ENCODE results near the gene RAD51B. TPM values are rescaled to one million over a fixed set of nuclear protein-coding genes. Genes with fewer than 3 reads are reported as not detected.
A peak's percentile ranks its signal among the peaks of the same experiment; 100 is the strongest.

RAD51B gene
- total RNA-seq, 5 donors from 2014 or later (not counting 1 experiment from before 2014, with no cell fraction given): 25.4 to 47.9 (median 30.0) TPM

- Histone ChIP-seq H3K36me3 (ENCODE audit: control insufficient read depth in 2 of 2, extremely low read depth in 1 of 2, insufficient read depth in 1 of 2, low read length in 1 of 2) (no peaks in the 10 kb centered on the region), H3K9me3 (no peaks in the 10 kb centered on the region), H3K4me1 (ENCODE audit: control insufficient read depth in 1 of 2, extremely low read depth in 1 of 2, insufficient read depth in 2 of 2, low read length in 2 of 2) (peaks cover 25 to 29% of the 10 kb centered on the region in 2 experiments), H3K4me3 (ENCODE audit: control insufficient read depth in 1 of 2, extremely low read depth in 1 of 2, low read length in 1 of 2) (no peak overlapping the region), H3K27ac (ENCODE audit: low read length) (no peak overlapping the region), H3K27me3 (replicated peaks in 1 of 2; ENCODE audit: control insufficient read depth in 2 of 2, extremely low read depth in 1 of 2, insufficient read depth in 2 of 2, low read length in 1 of 2) (no peaks in the 10 kb centered on the region)
- Mint-ChIP-seq H3K36me3 (no peaks in the 10 kb centered on the region), H3K4me1 (peaks cover 0 to 13% (median 12%) of the 10 kb centered on the region in 3 donors), H3K9me3 (peaks cover 0 to 7% (median 6%) of the 10 kb centered on the region in 3 donors), H3K27ac (no peak overlapping the region), H3K4me3 (no peak overlapping the region), H3K27me3 (no peaks in the 10 kb centered on the region)
- DNase-seq (no peak), ATAC-seq (replicated peaks in 1 of 4) (no peak)
- ChIA-PET POLR2A (no interaction called here), CTCF (no interaction called here)
- WGBS (ENCODE audit: insufficient coverage): 97% methylated on average over 8 of the region's 9 CpGs
Measured at GRCh38 chr14:68604361-68604730, 784.8 kb downstream of the RAD51B start.

DNA sequence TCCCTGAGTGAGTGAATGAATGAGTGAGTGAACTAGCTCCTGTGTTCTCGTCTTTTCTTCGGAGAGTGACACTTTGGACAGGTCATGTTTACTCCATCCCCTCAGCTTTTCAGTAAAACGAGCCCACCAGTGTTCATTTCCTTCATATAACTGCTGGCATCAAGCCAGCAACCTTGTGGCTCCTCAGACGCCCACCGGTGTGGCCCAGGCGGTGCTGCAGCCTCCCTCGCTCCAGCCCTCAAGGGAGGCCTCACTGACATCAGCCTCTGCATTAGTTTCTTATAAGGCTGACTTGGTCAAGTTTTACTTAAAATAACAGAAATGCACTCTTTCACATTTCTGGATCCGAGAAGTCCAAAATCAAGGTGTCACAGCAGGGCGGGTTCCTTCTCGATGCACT is 785.2 kb downstream of the RAD51B start:
- Mint-ChIP-seq H3K9me3 (peaks cover 0 to 7% (median 6%) of the 10 kb centered on the region in 3 donors), H3K4me1 (peaks cover 0 to 13% (median 12%) of the 10 kb centered on the region in 3 donors), H3K27me3 (no peaks in the 10 kb centered on the region), H3K36me3 (no peaks in the 10 kb centered on the region), H3K4me3 (no peak overlapping the region), H3K27ac (no peak overlapping the region)
- no peak overlapping the region for H3K4me3 ChIP-seq (ENCODE audit: control insufficient read depth in 1 of 2, extremely low read depth in 1 of 2, low read length in 1 of 2)
- H3K9me3 ChIP-seq: no peaks in the 10 kb centered on the region
- no peaks in the 10 kb centered on the region for H3K27me3 ChIP-seq (replicated peaks in 1 of 2; ENCODE audit: control insufficient read depth in 2 of 2, extremely low read depth in 1 of 2, insufficient read depth in 2 of 2, low read length in 1 of 2)
- WGBS (ENCODE audit: insufficient coverage): 90% methylated on average over 3 of the region's 10 CpGs
- ChIA-PET CTCF (no interaction called here), POLR2A (no interaction called here)
- no peak for DNase-seq
- peaks cover 25 to 33% of the 10 kb centered on the region in 2 experiments for H3K4me1 ChIP-seq (ENCODE audit: control insufficient read depth in 1 of 2, extremely low read depth in 1 of 2, insufficient read depth in 2 of 2, low read length in 2 of 2)
- ATAC-seq (replicated peaks in 1 of 4): no peak
- no peaks in the 10 kb centered on the region for H3K36me3 ChIP-seq (ENCODE audit: control insufficient read depth in 2 of 2, extremely low read depth in 1 of 2, insufficient read depth in 1 of 2, low read length in 1 of 2)
- no peak overlapping the region for H3K27ac ChIP-seq (ENCODE audit: low read length)

DNA sequence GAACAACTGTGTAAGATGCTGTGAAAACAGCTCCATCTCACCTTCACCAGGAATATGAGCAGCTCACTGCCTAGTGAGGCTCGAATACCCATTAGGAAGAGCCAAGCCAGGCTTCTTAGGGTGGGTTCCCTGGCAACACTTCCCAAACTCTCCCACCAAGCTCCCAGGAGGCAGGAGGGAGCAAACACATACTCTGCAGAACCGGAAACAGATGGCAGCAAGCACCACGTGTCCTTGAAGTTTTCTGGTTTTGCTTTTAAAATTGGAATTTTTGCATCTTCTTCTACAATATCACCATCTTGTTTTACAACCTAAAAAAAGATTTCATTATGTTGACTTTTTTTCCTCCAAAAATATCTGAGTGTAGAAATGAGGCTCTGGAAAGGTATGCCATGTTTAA is 786.6 kb downstream of the RAD51B start:
- no peaks in the 10 kb centered on the region for H3K27me3 ChIP-seq (replicated peaks in 1 of 2; ENCODE audit: control insufficient read depth in 2 of 2, extremely low read depth in 1 of 2, insufficient read depth in 2 of 2, low read length in 1 of 2)
- peaks cover 25 to 38% of the 10 kb centered on the region in 2 experiments for H3K4me1 ChIP-seq (ENCODE audit: control insufficient read depth in 1 of 2, extremely low read depth in 1 of 2, insufficient read depth in 2 of 2, low read length in 2 of 2)
- no peak overlapping the region for H3K4me3 ChIP-seq (ENCODE audit: control insufficient read depth in 1 of 2, extremely low read depth in 1 of 2, low read length in 1 of 2)
- H3K36me3 Mint-ChIP-seq: no peaks in the 10 kb centered on the region
- WGBS (ENCODE audit: insufficient coverage): no CpG with 5 or more reads among the region's 3 CpGs
- H3K9me3 Mint-ChIP-seq: peaks cover 0 to 7% (median 6%) of the 10 kb centered on the region in 3 donors
- no peaks in the 10 kb centered on the region for H3K36me3 ChIP-seq (ENCODE audit: control insufficient read depth in 2 of 2, extremely low read depth in 1 of 2, insufficient read depth in 1 of 2, low read length in 1 of 2)
- H3K27ac ChIP-seq (ENCODE audit: low read length): no peak overlapping the region
- ChIA-PET POLR2A (no interaction called here), CTCF (no interaction called here)
- ATAC-seq (replicated peaks in 1 of 4): no peak
- H3K9me3 ChIP-seq: no peaks in the 10 kb centered on the region
- no peak overlapping the region for H3K27ac Mint-ChIP-seq
- H3K4me3 Mint-ChIP-seq: no peak overlapping the region
- no peaks in the 10 kb centered on the region for H3K27me3 Mint-ChIP-seq
- no peak for DNase-seq
- H3K4me1 Mint-ChIP-seq: peaks cover 0 to 13% (median 12%) of the 10 kb centered on the region in 3 donors

GRCh38 chr14:68606644-68607043 is 787.1 kb downstream of the RAD51B start:
- POLR2A ChIA-PET: no interaction called here
- no peaks in the 10 kb centered on the region for H3K9me3 ChIP-seq
- no peaks in the 10 kb centered on the region for H3K27me3 ChIP-seq (replicated peaks in 1 of 2; ENCODE audit: control insufficient read depth in 2 of 2, extremely low read depth in 1 of 2, insufficient read depth in 2 of 2, low read length in 1 of 2)
- H3K4me3 ChIP-seq (ENCODE audit: control insufficient read depth in 1 of 2, extremely low read depth in 1 of 2, low read length in 1 of 2): no peak overlapping the region
- H3K27ac ChIP-seq (ENCODE audit: low read length): no peak overlapping the region
- Mint-ChIP-seq H3K4me1 (peaks cover 0 to 13% (median 13%) of the 10 kb centered on the region in 3 donors), H3K36me3 (no peaks in the 10 kb centered on the region), H3K4me3 (peak overlapping the region in 1 of 3 donors; percentile 63), H3K9me3 (peaks cover 0 to 7% (median 6%) of the 10 kb centered on the region in 3 donors), H3K27ac (no peak overlapping the region), H3K27me3 (no peaks in the 10 kb centered on the region)
- H3K36me3 ChIP-seq (ENCODE audit: control insufficient read depth in 2 of 2, extremely low read depth in 1 of 2, insufficient read depth in 1 of 2, low read length in 1 of 2): no peaks in the 10 kb centered on the region
- ATAC-seq (replicated peaks in 1 of 4) (no peak), DNase-seq (no peak)
- H3K4me1 ChIP-seq (ENCODE audit: control insufficient read depth in 1 of 2, extremely low read depth in 1 of 2, insufficient read depth in 2 of 2, low read length in 2 of 2): peaks cover 25 to 39% of the 10 kb centered on the region in 2 experiments
- WGBS (ENCODE audit: insufficient coverage): 100% methylated on average over 3 of the region's 4 CpGs
- CTCF ChIA-PET: no interaction called here

GRCh38 chr14:68607081-68607866 is 787.7 kb downstream of the RAD51B start:
- DNase-seq (no peak), ATAC-seq (replicated peaks in 1 of 4) (peak in 2 of 4 experiments; percentile 48 to 55)
- peak overlapping the region in 2 of 3 donors; percentile 28 to 63 for H3K4me3 Mint-ChIP-seq
- ChIA-PET POLR2A (interaction anchor here in 1 of 2 donors (0.6 kb wide), 1 partner anchor 1172 kb away, joined by 3 read pairs; no protein-coding TSS in a partner anchor), CTCF (no interaction called here)
- H3K4me1 ChIP-seq (ENCODE audit: control insufficient read depth in 1 of 2, extremely low read depth in 1 of 2, insufficient read depth in 2 of 2, low read length in 2 of 2): peaks cover 25 to 41% of the 10 kb centered on the region in 2 experiments
- peak overlapping the region; percentile 8 to 88 for H3K27ac Mint-ChIP-seq
- no peaks in the 10 kb centered on the region for H3K27me3 ChIP-seq (replicated peaks in 1 of 2; ENCODE audit: control insufficient read depth in 2 of 2, extremely low read depth in 1 of 2, insufficient read depth in 2 of 2, low read length in 1 of 2)
- H3K27me3 Mint-ChIP-seq: no peaks in the 10 kb centered on the region
- peaks cover 0 to 7% (median 6%) of the 10 kb centered on the region in 3 donors for H3K9me3 Mint-ChIP-seq
- H3K4me3 ChIP-seq (ENCODE audit: control insufficient read depth in 1 of 2, extremely low read depth in 1 of 2, low read length in 1 of 2): no peak overlapping the region
- no peak overlapping the region for H3K27ac ChIP-seq (ENCODE audit: low read length)
- peaks cover 0 to 15% (median 14%) of the 10 kb centered on the region in 3 donors for H3K4me1 Mint-ChIP-seq
- H3K36me3 Mint-ChIP-seq: no peaks in the 10 kb centered on the region
- no peaks in the 10 kb centered on the region for H3K9me3 ChIP-seq
- WGBS (ENCODE audit: insufficient coverage): 74% methylated on average over 9 of the region's 17 CpGs
- no peaks in the 10 kb centered on the region for H3K36me3 ChIP-seq (ENCODE audit: control insufficient read depth in 2 of 2, extremely low read depth in 1 of 2, insufficient read depth in 1 of 2, low read length in 1 of 2)

- ChIA-PET CTCF (no interaction called here), POLR2A (no interaction called here)
Measured at GRCh38 chr14:68607867-68608573, 788.4 kb downstream of the RAD51B start.

More at GRCh38 chr14:68607867-68608573, 788.4 kb downstream of the RAD51B start:
- Histone ChIP-seq H3K27me3 (replicated peaks in 1 of 2; ENCODE audit: control insufficient read depth in 2 of 2, extremely low read depth in 1 of 2, insufficient read depth in 2 of 2, low read length in 1 of 2) (no peaks in the 10 kb centered on the region), H3K4me1 (ENCODE audit: control insufficient read depth in 1 of 2, extremely low read depth in 1 of 2, insufficient read depth in 2 of 2, low read length in 2 of 2) (peaks cover 25 to 41% of the 10 kb centered on the region in 2 experiments), H3K9me3 (no peaks in the 10 kb centered on the region), H3K27ac (ENCODE audit: low read length) (no peak overlapping the region), H3K4me3 (ENCODE audit: control insufficient read depth in 1 of 2, extremely low read depth in 1 of 2, low read length in 1 of 2) (no peak overlapping the region), H3K36me3 (ENCODE audit: control insufficient read depth in 2 of 2, extremely low read depth in 1 of 2, insufficient read depth in 1 of 2, low read length in 1 of 2) (no peaks in the 10 kb centered on the region)
- Mint-ChIP-seq H3K9me3 (peaks cover 0 to 7% (median 6%) of the 10 kb centered on the region in 3 donors), H3K36me3 (no peaks in the 10 kb centered on the region), H3K27ac (peak overlapping the region in 1 of 2 donors; percentile 88), H3K4me3 (peak overlapping the region in 1 of 3 donors; percentile 63), H3K4me1 (peaks cover 0 to 15% (median 14%) of the 10 kb centered on the region in 3 donors), H3K27me3 (no peaks in the 10 kb centered on the region)
- DNase-seq (peak in 1 of 35 experiments; percentile 12), ATAC-seq (replicated peaks in 1 of 4) (peak in 1 of 4 experiments; percentile 23)
- WGBS (ENCODE audit: insufficient coverage): 95% methylated on average over 7 of the region's 14 CpGs
